ENCODE measurements around the gene TEPSIN. TPM values are rescaled to one million over a fixed set of nuclear protein-coding genes. Genes with fewer than 3 reads are reported as not detected.

TEPSIN gene
- total and polyA plus RNA-seq, 12 donors, result 3.1 to 144 (median 40.6) TPM

GRCh38 chr17:81254955-81255717 lies 16.3 kb upstream of the TEPSIN start:
- TF ChIP-seq CTCF (IDR thresholded peaks at IDR 0.05), result peak in 5 of 6 experiments; percentile 22 to 55 (median 43)
- TF ChIP-seq POLR2A (IDR thresholded peaks at IDR 0.05), result no peak
- peaks cover 0 to 15% of the 10 kb centered on the region in 2 donors for H3K4me1 ChIP-seq (replicated peaks in 1 of 2)
- H3K27me3 ChIP-seq, result no peaks in the 10 kb centered on the region
- peak overlapping the region in 2 of 5 donors; percentile 17 to 39 for H3K27ac ChIP-seq
- no peaks in the 10 kb centered on the region for H3K9me3 ChIP-seq (replicated peaks in 1 of 3)
- H3K4me3 ChIP-seq, result no peak overlapping the region
- WGBS, 4 donors, result 60 to 78% (median 61%) methylated on average over 13 to 35 of the region's 35 CpGs
- intact Hi-C loops (cut with DNase I), result loop anchor here (5.0 kb wide), 3 partner anchors 227 to 342 kb away; no protein-coding TSS in a partner anchor
- H3K36me3 ChIP-seq (replicated peaks in 1 of 2), result peaks cover 0 to 60% of the 10 kb centered on the region in 2 donors
- peak; percentile 47 to 90 (median 50) for DNase-seq

- Histone ChIP-seq H3K27ac (peak overlapping the region in 1 of 5 donors; percentile 59), H3K9me3 (replicated peaks in 1 of 3) (no peaks in the 10 kb centered on the region), H3K27me3 (no peaks in the 10 kb centered on the region), H3K36me3 (replicated peaks in 1 of 2) (peaks cover 0 to 53% of the 10 kb centered on the region in 2 donors), H3K4me1 (replicated peaks in 1 of 2) (peaks cover 0 to 15% of the 10 kb centered on the region in 2 donors), H3K4me3 (no peak overlapping the region)
- TF ChIP-seq CTCF (IDR thresholded peaks at IDR 0.05) (peak; percentile 65 to 97 (median 84)), POLR2A (IDR thresholded peaks at IDR 0.05) (no peak)
- WGBS, 4 donors, result 59 to 62% (median 60%) methylated on average over 19 of the region's 19 CpGs
- intact Hi-C loops (cut with DNase I), result loop anchor here (5.0 kb wide), 2 partner anchors 234 to 344 kb away; no protein-coding TSS in a partner anchor
- peak in 3 of 7 donors; percentile 52 to 81 (median 55) for DNase-seq
Observed at GRCh38 chr17:81253358-81254131, 14.7 kb upstream of the TEPSIN start.

DNA sequence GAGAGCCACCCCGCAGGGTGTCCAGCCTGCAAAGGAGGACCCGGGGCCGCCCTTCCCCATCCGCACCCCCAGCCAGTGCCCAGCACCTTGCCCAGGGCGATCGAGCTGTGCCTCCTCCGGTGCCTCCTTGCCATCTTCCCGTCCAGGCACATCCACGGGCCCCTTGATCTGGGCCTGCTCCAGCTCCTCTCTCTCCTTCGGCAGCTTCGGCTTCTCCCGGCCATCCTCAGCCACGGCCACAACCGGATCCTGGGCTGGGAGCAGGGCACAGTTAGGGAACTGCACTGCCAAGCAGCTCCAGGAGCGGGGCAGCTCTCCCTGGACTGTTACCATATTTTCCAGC lies 14.1 kb upstream of the TEPSIN start:
- Histone ChIP-seq H3K4me1 (replicated peaks in 1 of 2) (peaks cover 0 to 15% of the 10 kb centered on the region in 2 donors), H3K4me3 (no peak overlapping the region), H3K9me3 (replicated peaks in 1 of 3) (no peaks in the 10 kb centered on the region), H3K27ac (peak overlapping the region in 1 of 5 donors; percentile 59), H3K27me3 (no peaks in the 10 kb centered on the region), H3K36me3 (replicated peaks in 1 of 2) (peaks cover 0 to 47% of the 10 kb centered on the region in 2 donors)
- intact Hi-C loops (cut with DNase I), result loop anchor here (5.0 kb wide), 2 partner anchors 234 to 344 kb away; no protein-coding TSS in a partner anchor
- DNase-seq, result no peak
- TF ChIP-seq CTCF (IDR thresholded peaks at IDR 0.05), result no peak
- TF ChIP-seq POLR2A (IDR thresholded peaks at IDR 0.05), result no peak
- 49 to 79% (median 70%) methylated on average over 7 to 15 of the region's 15 CpGs for WGBS, 4 donors
